Astrocyte of the hippocampus (primary cell): ENCODE measurements around the gene GPR39.

Source experiments
- DNase-seq: peaks from one replicate; pipeline ENCODE4 v3.0.0; 2011; ENCODE audit warnings: low read depth, low spot score

Gene GPR39

GRCh38 chr2:132560562-132560961 is 144.0 kb downstream of the GPR39 start:
- DNase-seq = no peak

GRCh38 chr2:132562245-132562644 is 145.6 kb downstream of the GPR39 start:
- DNase-seq = no peak

- no peak for DNase-seq
Observed at GRCh38 chr2:132564065-132564464, 147.5 kb downstream of the GPR39 start.

GRCh38 chr2:132566379-132566778 is 149.8 kb downstream of the GPR39 start:
- DNase-seq = no peak

GRCh38 chr2:132567682-132568081 is 151.1 kb downstream of the GPR39 start:
- DNase-seq = no peak

- DNase-seq = no peak
Observed at GRCh38 chr2:132568656-132569055, 152.1 kb downstream of the GPR39 start.

- DNase-seq = no peak
Observed at GRCh38 chr2:132573444-132574007, 156.9 kb downstream of the GPR39 start.

GRCh38 chr2:132577686-132578085 is 161.1 kb downstream of the GPR39 start:
- DNase-seq = no peak

- no peak for DNase-seq
Observed at GRCh38 chr2:132581591-132581990, 165.0 kb downstream of the GPR39 start.

- peak; percentile 57 for DNase-seq
Observed at GRCh38 chr2:132581991-132582738, 165.6 kb downstream of the GPR39 start.

- DNase-seq = no peak
Observed at GRCh38 chr2:132583666-132584360, 167.2 kb downstream of the GPR39 start.

GRCh38 chr2:132584976-132585817 is 168.6 kb downstream of the GPR39 start:
- DNase-seq = no peak

- no peak for DNase-seq
Observed at GRCh38 chr2:132586101-132586511, 169.5 kb downstream of the GPR39 start.

GRCh38 chr2:132586835-132587234 is 170.2 kb downstream of the GPR39 start:
- DNase-seq = no peak

- no peak for DNase-seq
Observed at GRCh38 chr2:132588576-132588975, 172.0 kb downstream of the GPR39 start.

GRCh38 chr2:132589111-132589830 is 172.7 kb downstream of the GPR39 start:
- peak; percentile 22 for DNase-seq

GRCh38 chr2:132589966-132590365 is 173.4 kb downstream of the GPR39 start:
- no peak for DNase-seq

- DNase-seq = peak; percentile 82
Observed at GRCh38 chr2:132593171-132593570, 176.6 kb downstream of the GPR39 start.

- no peak for DNase-seq
Observed at GRCh38 chr2:132595186-132595585, 178.6 kb downstream of the GPR39 start.

- no peak for DNase-seq
Observed at GRCh38 chr2:132595693-132596092, 179.1 kb downstream of the GPR39 start.

GRCh38 chr2:132597166-132597565 is 180.6 kb downstream of the GPR39 start:
- DNase-seq = no peak
